Smooth muscle cell of the coronary artery (primary cell): ENCODE results near the gene MRPS18B. TPM values are rescaled to one million over a fixed set of nuclear protein-coding genes. Genes with fewer than 3 reads are reported as not detected.

ENCODE experiments used
- total RNA-seq: library from RNA; depleted of rRNA; stranded (reverse); fragments of >200 nt; gene quantifications from 2 replicates; pipeline ENCODE4 v1.2.3, GENCODE V29; 2014; ENCODE audit warnings: low replicate concordance

Gene MRPS18B
- total RNA-seq, result 36.3 and 43.5 TPM in 2 replicates

DNA sequence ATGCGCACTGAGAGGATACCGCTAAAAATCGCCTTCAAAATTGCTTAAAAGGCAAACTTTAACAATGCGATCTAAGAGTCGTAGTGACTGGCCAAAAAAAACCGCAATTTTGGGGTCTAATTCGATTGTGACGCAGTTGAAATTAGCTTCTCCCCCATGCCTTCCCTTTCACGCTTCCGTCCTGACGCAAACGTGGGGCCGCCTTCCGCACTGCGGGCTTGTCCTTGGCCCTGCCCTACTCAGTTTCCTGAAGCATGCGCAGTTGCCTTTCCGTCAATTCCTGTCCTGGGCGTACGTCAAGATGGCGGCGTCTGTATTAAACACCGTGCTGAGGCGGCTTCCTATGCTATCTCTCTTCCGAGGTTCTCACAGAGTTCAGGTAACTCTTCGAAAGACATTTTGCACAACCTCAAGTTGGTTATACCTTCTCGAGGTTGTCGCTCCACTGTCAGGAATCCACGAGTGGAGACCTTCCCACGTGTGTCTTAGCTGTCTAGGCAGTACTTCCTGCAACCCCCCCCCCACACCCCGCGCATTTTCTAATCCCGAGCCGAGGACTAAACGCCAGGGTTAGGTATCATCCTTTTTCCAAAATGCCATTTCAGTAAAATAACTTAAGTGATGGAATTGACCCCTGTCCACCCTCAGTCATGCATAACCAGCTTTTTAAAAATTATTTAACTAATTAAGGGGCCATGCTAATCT, at the start of gene MRPS18B:
MRPS18B (plus strand) TSS at position 276 of the 705 bp plus-strand sequence; CDS start at position 302, 26 bp downstream.

DNA sequence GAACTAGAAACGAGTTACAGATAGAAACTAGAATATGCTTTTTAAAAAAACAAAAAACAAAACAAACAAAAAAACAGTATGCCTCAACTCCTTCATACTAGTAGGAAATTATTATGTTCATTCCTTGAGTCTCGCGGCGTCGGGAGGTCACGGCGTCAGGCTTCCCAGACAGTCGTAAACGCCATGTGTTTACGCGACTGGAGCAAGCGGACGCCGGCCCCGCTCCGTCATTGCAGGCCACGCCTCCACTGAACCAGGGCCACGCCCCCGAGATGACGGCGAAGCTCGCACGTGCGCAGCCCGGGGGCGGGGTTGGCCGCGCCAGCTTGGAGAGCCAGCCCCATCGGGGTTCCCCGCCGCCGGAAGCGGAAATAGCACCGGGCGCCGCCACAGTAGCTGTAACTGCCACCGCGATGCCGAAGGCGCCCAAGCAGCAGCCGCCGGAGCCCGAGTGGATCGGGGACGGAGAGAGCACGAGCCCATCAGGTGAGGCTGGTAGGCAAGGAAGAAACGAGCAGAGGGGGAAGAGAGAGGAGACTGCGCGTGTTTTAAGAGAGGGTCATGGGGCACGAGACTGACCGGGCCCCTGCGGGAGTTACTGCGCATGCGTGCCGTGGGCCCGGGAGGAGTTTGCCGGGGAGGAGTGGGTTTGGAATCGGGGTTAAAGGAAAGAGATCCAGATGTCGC, 46.4 kb upstream of the MRPS18B start, which contains the start of gene ABCF1:
ABCF1 (plus strand) TSS at position 368 of the 687 bp plus-strand sequence; CDS start at position 414, 46 bp downstream.

DNA sequence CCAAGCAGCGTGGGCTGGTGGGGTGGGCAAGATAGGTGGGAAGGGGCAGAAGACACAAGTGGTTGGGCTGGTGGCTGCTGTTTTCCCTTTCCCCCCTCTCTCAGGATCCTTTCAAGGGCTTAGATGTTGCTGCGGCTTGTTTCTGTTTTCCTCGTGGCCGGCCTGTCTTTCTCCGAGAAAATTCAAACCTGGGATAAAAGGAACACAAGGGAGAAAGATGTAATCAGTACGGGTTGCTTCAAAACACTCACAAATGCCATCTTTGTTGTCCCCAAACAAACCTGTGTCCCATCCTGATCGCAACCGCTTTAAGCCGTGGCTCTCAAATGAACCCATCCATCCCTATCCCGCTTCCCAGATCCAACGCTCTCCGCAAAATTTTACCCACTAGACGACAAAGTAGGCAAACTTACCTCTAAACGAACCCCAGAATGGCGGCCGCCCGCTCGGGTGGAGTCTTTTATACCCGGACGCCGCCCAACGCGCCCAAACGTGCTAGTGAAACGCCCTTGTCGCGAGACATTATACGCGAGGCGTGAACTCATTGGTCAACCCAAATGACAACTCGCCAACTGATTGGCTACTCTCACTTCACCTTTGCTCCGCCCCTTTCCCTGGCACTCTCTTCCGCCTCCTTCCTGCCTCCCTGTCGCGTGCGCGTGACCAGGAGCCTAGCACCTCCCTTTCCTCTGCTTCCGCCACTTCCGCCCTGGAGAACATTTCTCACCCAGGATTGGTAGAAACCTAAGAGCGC, 652 bp upstream of the MRPS18B start, which contains the start of gene PPP1R10:
PPP1R10 (minus strand) TSS at position 433 of the 754 bp plus-strand sequence. CDS start 7,299 bp downstream, outside the sequence.

DNA sequence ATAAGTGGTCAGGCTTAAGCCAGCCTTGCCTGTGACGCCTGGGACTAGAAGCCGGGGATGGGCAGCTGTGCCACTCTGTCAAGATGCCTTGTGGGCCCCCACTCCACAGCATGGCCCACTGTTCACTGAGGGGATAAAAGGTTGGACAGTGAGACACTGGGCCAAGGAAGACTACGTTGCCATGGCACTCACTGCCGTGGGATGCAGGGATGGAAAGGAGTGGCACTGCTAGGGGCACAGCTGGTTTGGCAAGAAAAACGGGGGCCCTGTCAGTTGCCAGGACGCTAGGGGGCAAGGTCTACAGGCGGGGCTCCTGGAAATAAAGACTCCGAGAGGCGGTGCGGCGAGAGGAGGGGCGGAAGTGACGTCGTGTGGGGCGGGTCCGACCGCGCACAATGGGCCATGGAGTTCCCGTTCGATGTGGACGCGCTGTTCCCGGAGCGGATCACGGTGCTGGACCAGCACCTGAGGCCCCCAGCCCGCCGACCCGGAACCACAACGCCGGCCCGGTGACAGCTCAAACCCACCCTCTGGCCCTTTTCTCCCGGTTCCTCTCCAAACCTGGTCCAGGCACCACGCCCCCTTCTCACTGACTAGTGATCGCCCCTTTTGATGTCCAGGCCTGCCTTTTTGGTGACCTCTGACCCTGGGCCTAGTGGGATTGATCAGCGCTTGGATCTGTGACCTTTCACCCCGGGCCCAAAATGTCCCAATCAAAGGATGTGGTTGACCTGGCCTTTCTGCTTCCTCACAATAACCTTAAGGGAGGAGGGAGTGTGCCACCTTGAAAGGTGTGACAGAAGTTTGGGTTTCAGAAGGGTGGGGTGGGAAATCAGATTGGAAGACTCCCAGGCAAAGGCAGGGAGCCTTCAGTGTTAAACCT, 9.1 kb downstream of the MRPS18B start, which contains the start of gene ATAT1:
ATAT1 (plus strand) TSS at position 391 of the 883 bp plus-strand sequence.

DNA sequence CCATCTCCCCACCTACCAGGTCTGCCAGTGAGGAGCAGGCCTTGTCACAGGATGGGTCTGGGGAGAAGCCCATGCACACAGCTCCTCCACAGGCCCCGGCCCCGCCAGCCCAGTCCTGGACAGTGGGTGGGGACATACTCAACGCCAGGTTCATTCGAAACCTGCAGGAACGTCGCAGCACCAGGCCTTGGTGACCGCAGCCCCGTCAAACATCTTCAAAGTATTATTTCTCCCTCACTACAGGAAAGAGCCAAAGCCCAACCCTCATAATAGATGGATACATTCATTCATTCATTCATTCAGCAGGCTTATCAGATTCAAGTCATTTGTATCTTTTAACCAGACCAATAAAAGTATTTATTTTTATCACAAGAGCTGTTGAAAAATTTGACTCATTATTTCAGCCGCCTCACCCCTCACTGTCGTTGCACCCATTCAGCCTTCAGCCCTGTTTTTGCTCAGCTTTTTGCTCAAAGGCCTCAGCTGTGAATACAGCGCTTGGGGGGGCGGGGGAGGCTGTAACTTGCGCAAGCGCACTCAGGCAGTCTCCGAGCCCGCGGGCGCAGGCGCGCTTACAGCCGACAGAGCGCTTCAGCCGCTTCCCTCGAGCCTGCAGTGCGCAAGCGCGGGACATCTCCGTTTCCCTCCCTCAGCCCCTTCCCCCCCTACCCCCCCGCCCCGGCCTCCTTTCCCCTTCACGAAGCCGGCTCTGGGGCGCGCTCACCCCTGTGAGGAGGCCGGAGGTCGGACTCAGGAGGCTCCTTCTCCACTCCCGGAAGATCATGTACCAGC, 29.0 kb downstream of the MRPS18B start, which contains the start of gene C6orf136:
C6orf136 (plus strand) TSS at position 684 of the 792 bp plus-strand sequence; CDS start at position 783, 99 bp downstream.

DNA sequence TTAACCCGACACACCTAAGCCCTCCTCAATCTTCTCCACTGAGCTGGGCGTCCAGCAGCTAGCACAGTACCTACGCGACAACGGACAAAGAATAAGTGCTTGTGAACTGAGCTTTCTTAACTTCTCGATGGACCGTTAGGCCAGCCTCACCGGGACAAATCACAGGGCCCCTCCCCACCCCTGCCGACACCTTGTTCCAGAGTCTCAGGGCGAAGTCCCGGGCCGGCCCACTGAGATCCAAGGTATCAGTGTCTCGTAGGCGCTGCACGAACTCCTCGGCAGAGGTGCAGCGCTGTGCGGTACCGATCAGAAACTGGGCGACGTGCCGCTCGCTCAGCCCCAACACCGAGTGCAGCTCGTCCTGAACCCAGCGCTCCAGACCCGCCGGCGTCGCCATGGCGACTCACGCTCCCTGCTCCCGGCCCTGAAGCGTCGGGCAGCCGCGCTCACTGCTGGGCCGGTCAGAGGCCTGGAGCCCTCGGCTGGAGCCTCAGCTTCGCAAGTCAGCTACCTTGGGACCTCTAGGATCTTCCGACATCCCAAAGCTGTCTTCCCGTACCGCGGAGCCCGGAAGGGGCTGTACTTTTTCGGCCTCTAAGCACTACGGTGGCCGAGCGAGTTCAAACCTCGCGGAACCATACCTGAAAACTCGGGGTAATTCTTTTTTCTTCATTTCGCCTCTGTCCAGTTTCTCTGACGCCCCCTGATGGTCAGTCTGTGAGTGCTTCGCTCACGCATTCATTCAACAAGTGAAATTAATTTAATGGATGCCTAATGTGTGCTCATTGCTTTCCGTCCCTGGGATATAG, 55.0 kb downstream of the MRPS18B start, which contains the start of gene DHX16:
DHX16 (minus strand) TSS at position 562 of the 809 bp plus-strand sequence; CDS start at position 397, 165 bp downstream.

Other genes with a start within 250 kb of the MRPS18B start
- gene HLA-E, start 128.3 kb upstream of the MRPS18B start, total RNA-seq, result 159 and 210 TPM in 2 replicates
- 48.1 and 59.3 TPM in 2 replicates for gene GNL1, start 61.4 kb upstream of the MRPS18B start, total RNA-seq
- 3.9 and 6.0 TPM in 2 replicates for gene PRR3, start 60.5 kb upstream of the MRPS18B start, total RNA-seq
- gene ABCF1, start 46.4 kb upstream of the MRPS18B start, total RNA-seq, result 36.5 and 46.5 TPM in 2 replicates
- gene PPP1R10, start 597 bp upstream of the MRPS18B start, total RNA-seq, result 7.3 and 10.0 TPM in 2 replicates
- gene ATAT1, start 9.0 kb downstream of the MRPS18B start, total RNA-seq, result 2.5 and 4.0 TPM in 2 replicates
- 2.5 and 2.7 TPM in 2 replicates for gene C6orf136, start 29.3 kb downstream of the MRPS18B start, total RNA-seq
- 34.6 and 46.2 TPM in 2 replicates for gene DHX16, start 55.2 kb downstream of the MRPS18B start, total RNA-seq
- 28.8 and 52.0 TPM in 2 replicates for gene PPP1R18, start 68.8 kb downstream of the MRPS18B start, total RNA-seq
- gene NRM, start 73.1 kb downstream of the MRPS18B start, total RNA-seq, result 1.2 and 1.5 TPM in 2 replicates
- gene MDC1, start 99.4 kb downstream of the MRPS18B start, total RNA-seq, result 1.8 and 5.0 TPM in 2 replicates
- gene TUBB, start 102.5 kb downstream of the MRPS18B start, total RNA-seq, result 361 and 456 TPM in 2 replicates
- gene FLOT1, start 124.8 kb downstream of the MRPS18B start, total RNA-seq, result 79.3 and 96.3 TPM in 2 replicates
- gene IER3, start 126.7 kb downstream of the MRPS18B start, total RNA-seq, result 9.6 and 164 TPM in 2 replicates